NCI-H460 (cell line): ENCODE data around the gene MTIF3. TPM values are rescaled to one million over a fixed set of nuclear protein-coding genes. Genes with fewer than 3 reads are reported as not detected.

ENCODE experiments used
- DNase-seq: peaks from one replicate; pipeline ENCODE4 v3.0.0-alpha.2; 2016; ENCODE audit warnings: low read depth; ENCODE audit errors: extremely low read depth
- total RNA-seq: library from RNA; depleted of rRNA; stranded (reverse); fragments of >200 nt; shearing (Covaris generic); gene quantifications from 2 replicates; pipeline ENCODE4 v1.2.3, GENCODE V29; 2014

Gene MTIF3
- total RNA-seq, 1 experiment from 2014 or later, result 67.2 TPM

GRCh38 chr13:27461940-27462584 is 11.7 kb upstream of the MTIF3 start:
- DNase-seq, result no peak

DNA sequence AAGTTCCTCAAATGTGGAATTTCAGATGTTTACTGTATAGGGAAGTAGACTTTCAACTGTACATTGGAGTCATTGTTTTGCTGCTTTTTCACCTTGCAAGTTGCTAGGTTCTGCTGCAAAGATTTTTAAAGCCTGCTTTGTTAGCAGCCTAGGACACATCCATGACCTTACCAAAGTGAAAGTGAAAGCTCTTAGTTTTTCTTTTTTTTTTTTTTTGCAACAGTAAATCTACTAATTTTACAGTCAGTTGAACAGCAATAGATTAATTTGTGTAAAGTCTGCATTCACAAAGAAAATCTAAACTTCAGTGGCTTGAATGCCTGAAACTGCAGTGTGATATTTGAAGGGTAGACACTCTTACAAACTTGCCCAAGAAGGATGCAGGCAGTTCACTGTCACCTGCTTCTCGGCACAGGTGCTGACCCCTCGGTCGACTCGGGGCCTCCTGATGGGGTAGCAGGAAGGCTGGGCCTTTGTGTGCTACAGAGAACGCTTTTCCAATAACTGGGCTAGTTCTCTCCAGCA is 5.0 kb upstream of the MTIF3 start:
- no peak for DNase-seq

GRCh38 chr13:27450921-27451471 is 632 bp upstream of the MTIF3 start:
- peak; percentile 27 for DNase-seq

- DNase-seq, result no peak
Measured at GRCh38 chr13:27449081-27449603, 1.2 kb downstream of the MTIF3 start.

DNA sequence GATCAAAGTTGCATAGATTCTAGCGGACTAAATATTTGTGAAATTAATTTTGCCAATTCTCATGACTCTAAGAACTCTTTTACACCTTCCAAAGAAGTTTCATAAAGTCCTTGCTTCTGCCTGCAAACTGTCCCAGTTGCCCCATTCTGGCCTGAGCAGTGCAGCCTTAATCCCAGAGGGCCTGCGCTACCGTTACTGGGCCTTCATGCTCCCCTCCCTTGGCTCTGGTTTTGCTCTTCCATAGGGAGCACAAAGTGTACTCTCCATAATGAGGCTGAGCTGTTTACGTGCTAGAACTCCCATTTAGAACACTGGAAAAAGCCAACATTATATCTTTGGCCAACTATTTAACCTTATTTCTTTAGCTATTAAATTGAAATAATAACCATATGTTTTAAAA is 2.1 kb downstream of the MTIF3 start:
- DNase-seq, result no peak

GRCh38 chr13:27446986-27447583 is 3.3 kb downstream of the MTIF3 start:
- DNase-seq, result no peak

DNA sequence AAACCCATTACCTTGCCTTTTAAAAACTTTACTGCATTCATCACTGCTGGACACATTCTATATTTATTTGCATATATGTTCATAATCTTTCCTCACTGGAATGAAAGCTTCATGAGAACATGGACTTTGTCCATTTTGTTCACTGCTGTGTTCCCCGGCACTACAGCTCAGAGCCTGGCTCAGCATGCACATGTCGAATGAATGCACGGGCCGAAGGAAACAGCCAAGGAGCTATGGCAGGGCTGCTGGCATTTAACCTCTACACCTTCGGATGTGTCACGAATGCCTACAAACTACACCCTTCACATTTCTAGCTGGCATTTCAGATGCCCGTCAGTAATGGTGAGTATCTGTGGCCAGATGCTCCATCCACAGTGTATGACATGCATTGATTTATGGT is 7.6 kb downstream of the MTIF3 start:
- DNase-seq, result no peak

DNA sequence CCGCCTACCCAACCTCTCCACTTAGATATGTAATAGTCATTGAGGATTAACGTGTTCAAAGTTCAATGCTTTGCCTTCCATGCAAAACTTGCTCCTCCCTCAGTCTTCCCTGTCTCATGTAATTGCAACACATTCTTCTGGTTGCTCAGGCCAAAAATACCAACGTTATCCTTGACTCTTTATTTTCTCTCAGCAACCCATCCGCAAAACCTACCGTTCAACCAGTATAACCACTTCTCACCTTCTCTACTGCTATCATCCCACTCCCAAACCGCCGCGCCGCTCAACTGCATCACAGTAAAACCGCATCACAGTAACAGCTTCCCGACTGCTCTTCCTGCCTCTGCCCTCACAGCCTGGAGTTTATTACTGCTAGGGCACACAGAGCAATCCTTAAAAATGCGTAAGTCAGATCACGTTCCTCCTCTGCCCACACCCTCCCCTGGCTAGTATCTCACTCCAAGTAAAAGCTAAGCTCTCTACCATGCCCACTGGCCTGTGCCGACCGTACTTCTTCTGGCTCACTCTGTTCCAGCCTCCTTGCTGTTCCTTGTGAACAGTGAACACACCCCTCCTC is 8.2 kb downstream of the MTIF3 start:
- no peak for DNase-seq

DNA sequence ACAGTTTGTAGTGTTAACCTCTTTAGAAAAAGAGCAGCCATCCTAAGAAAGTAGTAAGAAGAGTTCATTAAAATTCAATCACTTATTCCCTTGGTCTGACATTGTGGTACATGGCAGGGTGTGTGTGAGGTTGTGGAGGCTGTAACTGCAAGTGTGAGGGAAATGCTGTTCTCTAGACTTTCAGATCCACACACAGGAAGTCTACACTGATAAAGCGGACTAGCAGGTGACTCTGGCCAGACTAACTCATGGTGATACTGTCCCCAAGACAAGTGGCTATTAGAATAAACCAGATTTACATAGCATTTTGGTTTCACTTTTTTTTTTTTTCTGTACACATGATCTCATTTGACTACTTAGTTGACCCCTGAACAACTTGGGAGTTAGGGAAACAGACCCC is 10.0 kb downstream of the MTIF3 start:
- no peak for DNase-seq

DNA sequence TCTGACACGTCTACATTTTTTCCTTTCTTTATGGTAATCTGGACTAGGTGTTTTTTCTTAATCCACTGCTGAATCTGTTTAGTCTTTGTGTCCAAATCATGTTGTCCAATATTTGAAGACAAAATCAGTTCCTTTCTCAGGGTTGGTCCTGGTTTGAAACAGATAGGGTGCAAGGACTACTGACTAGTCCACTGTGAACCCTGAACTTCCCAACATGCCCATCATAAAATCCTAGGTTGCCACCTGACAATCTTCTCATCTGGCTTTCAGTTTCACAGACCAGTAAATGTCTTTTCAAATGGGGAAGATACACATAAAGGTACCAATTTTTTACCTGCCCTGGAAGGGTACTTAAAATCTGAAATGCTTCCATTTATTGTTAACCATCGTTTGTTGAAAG is 13.2 kb downstream of the MTIF3 start:
- DNase-seq, result no peak

- no peak for DNase-seq
Measured at GRCh38 chr13:27432611-27433210, 17.7 kb downstream of the MTIF3 start.

DNA sequence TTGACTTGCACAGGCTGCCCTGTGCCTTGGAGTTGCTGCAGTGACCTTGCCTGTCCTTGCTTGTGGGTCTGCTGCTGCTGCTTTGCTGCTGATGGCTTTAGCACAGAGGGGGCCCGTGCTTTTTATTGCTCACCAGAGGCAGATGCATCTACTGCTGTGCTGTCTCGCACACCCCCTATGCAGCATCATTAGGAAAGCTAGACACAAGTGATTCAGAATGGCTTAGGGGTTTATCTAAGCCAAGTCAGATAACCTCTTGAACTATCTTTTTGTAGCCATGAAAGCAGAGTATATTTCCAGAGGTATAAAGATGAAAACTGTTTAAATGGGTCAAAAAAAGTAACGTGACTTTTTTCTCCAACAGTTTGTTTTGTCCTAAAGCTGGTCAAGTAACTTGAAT is 18.2 kb downstream of the MTIF3 start:
- no peak for DNase-seq

GRCh38 chr13:27428160-27428559 is 22.2 kb downstream of the MTIF3 start:
- no peak for DNase-seq

DNA sequence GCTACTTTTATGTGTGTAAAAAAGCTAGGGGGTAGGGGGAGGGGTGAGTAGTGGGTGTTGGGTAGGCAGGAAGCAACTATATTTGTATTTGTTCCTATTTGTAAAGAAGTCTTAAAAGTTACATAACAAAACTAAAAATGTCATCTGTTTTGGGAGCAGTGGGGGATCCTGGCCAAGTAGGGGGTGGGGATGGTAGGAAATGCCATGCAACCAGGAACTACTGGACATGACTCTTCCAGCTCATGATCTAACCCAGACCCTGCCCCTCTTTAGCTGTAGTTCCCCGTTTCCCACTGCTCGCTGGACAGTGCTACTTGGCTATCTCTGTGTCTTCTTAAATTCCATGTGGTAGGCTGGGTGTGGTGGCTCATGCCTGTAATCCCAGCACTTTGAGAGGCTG is 22.7 kb downstream of the MTIF3 start:
- DNase-seq, result no peak

GRCh38 chr13:27425918-27426630 is 24.3 kb downstream of the MTIF3 start:
- DNase-seq, result peak; percentile 73

DNA sequence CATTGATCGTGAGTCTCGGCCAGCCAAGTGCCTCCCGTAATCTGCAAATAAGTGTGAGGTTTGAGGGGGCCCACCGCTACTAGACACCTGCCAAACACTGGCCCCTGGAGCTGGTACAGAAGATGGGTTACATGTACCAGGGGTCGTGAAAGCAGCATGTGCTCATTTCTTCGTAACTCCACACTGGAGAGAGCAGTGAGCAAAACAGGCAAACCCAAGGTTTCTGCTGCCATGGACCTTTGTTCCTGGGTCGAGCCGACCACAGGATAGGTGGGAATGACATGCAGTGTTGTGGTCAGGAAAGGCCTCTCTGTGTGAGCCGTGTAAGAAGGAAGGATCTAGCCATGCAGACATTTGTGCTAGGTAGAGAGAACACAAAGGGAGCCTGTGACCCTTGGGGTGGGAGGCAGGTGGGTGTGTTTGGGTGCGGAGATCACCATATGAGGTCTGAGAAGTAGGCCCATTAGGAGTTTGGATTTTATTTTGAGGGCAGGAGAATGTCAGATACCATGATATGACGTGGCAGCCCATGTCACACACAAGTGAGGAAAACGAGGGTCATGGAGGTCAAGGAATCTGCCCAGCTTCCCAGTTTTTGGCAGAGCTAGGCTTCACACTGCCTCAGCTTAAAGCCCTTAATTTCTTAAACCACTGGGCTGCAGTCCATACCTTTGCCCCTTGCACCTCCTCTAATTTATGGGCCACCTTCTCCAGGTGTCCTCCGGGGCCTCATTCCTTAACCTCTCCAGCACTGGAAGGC is 25.0 kb downstream of the MTIF3 start:
- no peak for DNase-seq

DNA sequence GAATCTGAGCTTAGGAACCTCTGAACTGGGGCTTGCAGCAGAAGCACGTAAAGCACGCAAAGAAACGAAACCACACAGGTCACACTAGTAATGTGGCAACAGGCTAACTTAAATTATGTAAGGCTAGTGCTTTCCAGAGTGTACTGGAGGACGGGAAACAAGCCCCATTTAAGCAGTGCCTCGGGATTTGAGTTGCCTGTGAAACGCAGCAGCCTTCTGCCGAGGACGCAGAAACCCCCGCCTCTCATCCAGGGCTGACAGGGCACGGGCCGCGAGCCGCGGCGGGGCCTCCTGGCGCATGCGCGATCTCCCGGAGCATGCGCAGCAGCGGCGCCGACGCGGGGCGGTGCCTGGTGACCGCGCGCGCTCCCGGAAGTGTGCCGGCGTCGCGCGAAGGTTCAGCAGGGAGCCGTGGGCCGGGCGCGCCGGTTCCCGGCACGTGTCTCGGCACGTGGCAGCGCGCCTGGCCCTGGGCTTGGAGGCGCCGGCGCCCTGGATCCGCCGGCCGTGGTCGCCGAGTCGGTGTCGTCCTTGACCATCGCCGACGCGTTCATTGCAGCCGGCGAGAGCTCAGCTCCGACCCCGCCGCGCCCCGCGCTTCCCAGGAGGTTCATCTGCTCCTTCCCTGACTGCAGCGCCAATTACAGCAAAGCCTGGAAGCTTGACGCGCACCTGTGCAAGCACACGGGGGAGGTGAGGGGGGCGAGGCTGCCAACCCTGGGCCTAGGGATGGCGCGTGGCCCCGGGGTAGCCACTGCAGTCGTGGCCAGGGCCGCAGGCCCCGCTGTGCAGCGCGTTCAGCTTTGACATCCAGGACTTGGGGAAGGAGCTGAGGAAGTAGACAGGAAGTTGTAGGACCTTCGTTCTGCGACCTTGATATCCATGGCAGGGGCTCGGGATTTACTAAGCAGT is 25.9 kb downstream of the MTIF3 start, which contains the start of gene GTF3A:
GTF3A (plus strand) TSS at position 374 of the 912 bp plus-strand sequence.
- peak; percentile 71 for DNase-seq

- DNase-seq, result no peak
Measured at GRCh38 chr13:27423333-27423732, 27.0 kb downstream of the MTIF3 start.
